HepG2 (cell line): ENCODE measurements around the gene CDK10. TPM values are rescaled to one million over a fixed set of nuclear protein-coding genes. Genes with fewer than 3 reads are reported as not detected.

ENCODE experiments used
- ARNT2 ChIP-seq: sonication (generic); formaldehyde crosslinking; IDR thresholded peaks from 2 replicates; pipeline ENCODE4 v1.8.0; 2022; ENCODE audit warnings: mild to moderate bottlenecking, low read depth, missing genetic modification reagents, moderate library complexity
- CC2D1A ChIP-seq: sonication (generic); formaldehyde crosslinking; IDR thresholded peaks from 2 replicates; pipeline ENCODE4 v1.8.1; 2023; ENCODE audit warnings: mild to moderate bottlenecking, missing genetic modification reagents
- CREBL2 ChIP-seq: sonication (generic); formaldehyde crosslinking; IDR thresholded peaks from 2 replicates; pipeline ENCODE4 v1.8.1; 2023; ENCODE audit warnings: missing genetic modification reagents, mild to moderate bottlenecking, borderline replicate concordance
- IRF9 ChIP-seq: sonication (generic); formaldehyde crosslinking; IDR thresholded peaks from 2 replicates; pipeline ENCODE4 v1.8.0; 2022; ENCODE audit warnings: missing genetic modification reagents, mild to moderate bottlenecking, borderline replicate concordance
- NAIF1 ChIP-seq: sonication (generic); formaldehyde crosslinking; IDR thresholded peaks from 2 replicates; pipeline ENCODE4 v1.5.0; 2020; ENCODE audit warnings: mild to moderate bottlenecking, missing genetic modification reagents, borderline replicate concordance
- NR0B2 ChIP-seq: sonication (generic); formaldehyde crosslinking; IDR thresholded peaks from 2 replicates; pipeline ENCODE4 v1.4.0; 2020; ENCODE audit warnings: mild to moderate bottlenecking, missing genetic modification reagents
- PATZ1 ChIP-seq: sonication (generic); formaldehyde crosslinking; IDR thresholded peaks from 2 replicates; pipeline ENCODE4 v1.4.0; 2020; ENCODE audit warnings: missing genetic modification reagents
- ZBTB4 ChIP-seq: sonication (generic); formaldehyde crosslinking; IDR thresholded peaks from 2 replicates; pipeline ENCODE4 v1.4.0; 2020; ENCODE audit warnings: missing genetic modification reagents, mild to moderate bottlenecking, borderline replicate concordance
- ZFP36L1 ChIP-seq: sonication (generic); formaldehyde crosslinking; IDR thresholded peaks from 2 replicates; pipeline ENCODE4 v1.8.0; 2022; ENCODE audit warnings: mild to moderate bottlenecking, missing genetic modification reagents, moderate library complexity
- ZNF280D ChIP-seq: sonication (generic); formaldehyde crosslinking; IDR thresholded peaks from 2 replicates; pipeline ENCODE4 v1.5.1; 2020; ENCODE audit warnings: mild to moderate bottlenecking, missing genetic modification reagents
- ZNF367 ChIP-seq: sonication (generic); formaldehyde crosslinking; IDR thresholded peaks from 2 replicates; pipeline ENCODE4 v1.4.0; 2020; ENCODE audit warnings: missing genetic modification reagents, borderline replicate concordance
- polyA plus RNA-seq, 8 experiments: library from polyadenylated mRNA; depleted of rRNA in 3 of 8; stranded (reverse) in 7 of 8; unstranded in 1 of 8; fragments of >200 nt; fragmentation: Illumina TruSeq in 4 of 8; extraction: Trizol in 4 of 8; gene quantifications; 2 replicates each; pipeline versions ENCODE4 v1.2.1 to v1.2.3, GENCODE V29; 2011 to 2016; ENCODE audit warnings: low read depth in 4 of 8, missing spikeins in 1 of 8, mixed read lengths in 1 of 8; ENCODE audit not compliant: insufficient read depth in 1 of 8
- total RNA-seq, 5 experiments: library from RNA; depleted of rRNA; stranded (reverse); fragments of >200 nt; fragmentation: Illumina TruSeq; extraction: Trizol; gene quantifications; 2 replicates each; pipeline ENCODE4 v1.2.3, GENCODE V29; 2016; ENCODE audit warnings: low read depth in 1 of 5

The CDK10 gene
- total and polyA plus RNA-seq, 2 of the 13 experiments (the other 11 are each of a cell fraction or from before 2014, with no cell fraction given): 2.5 to 3.9 TPM

- TF ChIP-seq IRF9: peak; percentile 13; the same call in 1 of the 2 replicates
- 0 out of 2 replicates have a peak, but pooled peaks have one; percentile 65 for TF ChIP-seq CREBL2 (CRISPR knock-in tag)
- 0 out of 2 replicates have a peak, but pooled peaks have one; percentile 34 for TF ChIP-seq ZNF280D (CRISPR knock-in tag)
- no peak for TF ChIP-seq ZFP36L1 (CRISPR knock-in tag)
- 0 out of 2 replicates have a peak, but pooled peaks have one; percentile 9 for TF ChIP-seq ZBTB4 (CRISPR knock-in tag)
- 0 out of 2 replicates have a peak, but pooled peaks have one; percentile 31 for TF ChIP-seq PATZ1 (CRISPR knock-in tag)
- TF ChIP-seq NAIF1: no peak
- 0 out of 2 replicates have a peak, but pooled peaks have one; percentile 8 for TF ChIP-seq ARNT2 (CRISPR knock-in tag)
- 0 out of 2 replicates have a peak, but pooled peaks have one; percentile 31 for TF ChIP-seq CC2D1A (CRISPR knock-in tag)
- 0 out of 2 replicates have a peak, but pooled peaks have one; percentile 7 for TF ChIP-seq NR0B2 (CRISPR knock-in tag)
- TF ChIP-seq ZNF367 (CRISPR knock-in tag): no peak
Measured at GRCh38 chr16:89695875-89696669, 9.6 kb downstream of the CDK10 start (continued).
